H1 (cell line): ENCODE data around the gene GMEB1.
"Not testable (repeated sequence)": the region's sequence is repeated elsewhere in the genome, so short reads cannot be mapped to it uniquely, and the experiment has no call there.

Source experiments
- NRF1 ChIP-seq: IDR thresholded peaks from 2 replicates; pipeline ENCODE4 v1.6.1; 2011; ENCODE audit warnings: mild to moderate bottlenecking, low read depth, low read length, improper control_type of control experiment
- POLR2AphosphoS5 ChIP-seq: IDR thresholded peaks from 2 replicates; pipeline ENCODE4 v1.6.1; 2011; ENCODE audit warnings: low read depth, low read length
- ZNF274 ChIP-seq: IDR thresholded peaks from 2 replicates; pipeline ENCODE4 v1.7.0; 2012; ENCODE audit warnings: low read length, borderline replicate concordance; ENCODE audit errors: extremely low read depth

GRCh38 chr1:28750771-28751294 is 82.2 kb downstream of the GMEB1 start:
- TF ChIP-seq POLR2AphosphoS5, ZNF274, NRF1: not testable (repeated sequence)
